ENCODE data around the gene UGT1A10.
"Not testable (repeated sequence)": the region's sequence is repeated elsewhere in the genome, so short reads cannot be mapped to it uniquely, and the experiment has no call there.

UGT1A10 gene

DNA sequence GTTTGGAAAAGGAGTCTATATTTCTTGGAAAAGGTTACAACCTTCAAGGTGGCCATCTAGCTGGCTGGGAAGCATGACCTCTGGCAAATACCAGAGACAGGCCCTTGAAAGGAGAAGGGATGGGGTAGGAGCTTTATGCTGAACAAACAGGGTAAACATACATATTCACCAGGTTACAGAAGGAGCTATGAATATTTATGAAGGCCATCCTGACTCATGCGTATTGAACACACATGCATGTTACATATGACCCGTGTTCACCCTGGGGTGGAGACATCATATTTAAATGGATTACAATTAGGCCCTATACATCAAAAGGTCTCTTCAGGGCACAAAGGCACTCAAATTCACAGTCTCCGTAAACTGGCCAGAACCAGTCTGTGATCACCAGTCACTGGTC is 19.7 kb downstream of the UGT1A10 start:
- not testable (repeated sequence) for DNase-seq (ENCODE audit: low read depth)

DNA sequence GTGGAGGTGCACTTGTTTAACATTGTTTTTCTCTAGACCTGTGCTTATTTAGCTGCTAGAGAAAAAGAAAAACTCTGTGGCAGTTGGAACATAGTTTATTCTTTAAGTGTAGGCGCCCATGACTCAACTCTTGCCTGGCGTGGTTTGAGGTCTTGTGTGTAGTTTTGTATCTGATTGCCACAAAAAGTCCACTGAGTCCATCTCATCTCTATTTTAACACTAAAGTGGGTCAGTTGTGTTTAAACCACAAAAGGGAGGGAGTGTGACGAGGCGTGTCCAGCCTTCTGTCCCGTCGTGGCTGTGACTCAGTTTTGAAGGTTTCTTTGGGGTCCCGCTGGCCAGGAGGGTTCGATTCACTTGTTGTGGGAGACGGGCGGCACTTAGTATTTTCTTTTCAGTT is 20.2 kb downstream of the UGT1A10 start:
- DNase-seq (ENCODE audit: low read depth) = no peak

DNA sequence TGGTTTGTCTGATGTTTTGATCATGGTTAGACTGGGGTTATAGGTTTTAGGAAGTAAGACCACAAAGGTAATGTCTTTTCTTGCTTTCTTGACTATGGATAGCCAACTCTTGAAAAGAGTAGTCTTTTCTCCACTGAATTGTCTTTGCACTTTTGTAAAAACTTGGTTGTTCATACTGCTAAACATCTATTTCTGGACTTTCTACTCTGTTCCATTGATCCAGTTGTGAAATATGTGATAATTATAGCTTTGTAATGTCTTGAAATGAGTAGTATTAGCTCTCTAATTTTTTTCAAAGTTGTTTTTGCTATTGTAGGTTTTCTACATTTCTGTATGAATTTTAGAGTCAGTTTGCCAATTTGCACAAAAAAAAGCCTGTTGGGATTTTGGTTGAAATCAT is 22.4 kb downstream of the UGT1A10 start:
- no peak for DNase-seq (ENCODE audit: low read depth)

DNA sequence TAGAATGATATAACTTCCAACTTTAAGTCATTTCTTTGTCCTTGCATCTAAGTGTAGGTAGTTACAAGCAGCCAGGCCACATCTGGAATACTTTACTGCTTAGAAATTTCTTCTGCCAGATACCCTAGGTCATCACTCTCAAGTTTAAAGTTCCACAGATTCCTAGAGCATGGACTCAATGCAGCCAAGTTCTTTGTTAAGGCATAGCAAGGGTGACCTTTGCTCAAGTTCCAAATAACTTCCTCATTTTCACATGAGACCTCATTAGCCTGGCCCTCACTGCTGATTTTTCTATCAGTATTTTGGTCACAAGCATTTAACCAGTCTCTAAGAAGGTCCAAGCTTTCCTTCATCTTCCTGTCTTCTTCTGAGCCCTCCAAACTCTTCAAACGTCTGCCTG is 27.7 kb downstream of the UGT1A10 start:
- DNase-seq (ENCODE audit: low read depth) = no peak

DNA sequence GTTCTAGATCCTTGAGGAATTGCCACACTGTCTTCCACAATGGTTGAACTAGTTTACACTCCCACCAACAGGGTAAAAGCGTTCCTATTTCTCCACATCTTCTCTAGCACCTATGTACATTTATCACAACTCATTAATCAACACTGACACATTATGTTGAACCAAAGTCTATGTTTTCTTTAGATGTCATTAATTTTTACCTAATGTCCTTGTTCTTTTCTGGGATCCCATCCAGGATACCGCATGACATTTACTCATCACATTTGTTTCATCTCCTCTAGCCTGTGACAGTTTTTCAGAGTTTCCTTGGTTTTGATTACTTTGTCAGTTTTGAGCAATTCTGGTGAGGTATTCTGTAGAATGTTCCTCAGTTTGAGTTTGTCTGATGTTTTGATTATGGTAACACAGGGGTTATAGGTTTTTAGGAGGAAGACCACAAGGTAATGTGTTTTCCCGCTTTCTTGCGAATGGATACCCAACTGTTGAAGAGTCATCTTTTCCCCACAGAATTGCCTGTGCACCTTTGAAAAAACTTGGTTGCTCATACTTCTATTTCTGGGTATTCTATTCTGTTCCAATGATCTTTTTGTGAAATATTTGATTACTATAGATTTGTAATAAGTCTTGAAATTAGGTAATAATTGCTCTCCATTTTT is 32.5 kb downstream of the UGT1A10 start:
- no peak for DNase-seq (ENCODE audit: low read depth)

DNA sequence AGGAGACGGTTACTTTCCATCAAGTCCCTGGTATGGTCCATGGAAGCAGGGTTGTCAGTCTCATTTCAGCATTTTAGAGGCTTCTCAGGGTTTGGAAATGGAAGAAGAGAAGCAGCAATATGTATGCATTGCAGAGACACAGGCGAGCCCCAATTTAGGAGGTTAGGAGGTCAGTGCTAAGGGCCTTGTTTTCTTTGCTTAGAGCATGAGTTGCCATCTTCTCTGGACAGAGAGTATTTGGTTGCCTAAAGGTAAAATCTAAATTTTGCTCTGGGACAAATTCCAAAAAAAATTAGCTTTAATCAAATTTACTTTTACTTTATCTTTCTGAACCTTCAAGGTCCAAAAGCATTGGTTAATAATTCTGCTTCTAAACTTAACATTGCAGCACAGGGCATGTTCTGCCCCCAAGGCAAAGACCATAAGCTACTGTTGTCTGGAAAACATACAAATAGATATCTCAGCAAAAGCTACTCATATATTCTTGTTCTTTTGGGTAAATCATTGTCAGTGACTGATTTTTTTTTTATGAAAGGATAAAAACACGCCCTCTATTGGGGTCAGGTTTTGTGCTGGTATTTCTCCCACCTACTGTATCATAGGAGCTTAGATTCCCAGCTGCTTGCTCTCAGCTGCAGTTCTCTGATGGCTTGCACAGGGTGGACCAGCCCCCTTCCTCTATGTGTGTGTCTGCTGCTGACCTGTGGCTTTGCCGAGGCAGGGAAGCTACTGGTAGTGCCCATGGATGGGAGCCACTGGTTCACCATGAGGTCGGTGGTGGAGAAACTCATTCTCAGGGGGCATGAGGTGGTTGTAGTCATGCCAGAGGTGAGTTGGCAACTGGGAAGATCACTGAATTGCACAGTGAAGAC is 35.3 kb downstream of the UGT1A10 start, which contains the start of gene UGT1A9:
Gene UGT1A9 (plus strand): TSS at position 609 of the 872 bp plus-strand sequence. CDS start 37 bp downstream, at position 646.
- DNase-seq (ENCODE audit: low read depth) = no peak

DNA sequence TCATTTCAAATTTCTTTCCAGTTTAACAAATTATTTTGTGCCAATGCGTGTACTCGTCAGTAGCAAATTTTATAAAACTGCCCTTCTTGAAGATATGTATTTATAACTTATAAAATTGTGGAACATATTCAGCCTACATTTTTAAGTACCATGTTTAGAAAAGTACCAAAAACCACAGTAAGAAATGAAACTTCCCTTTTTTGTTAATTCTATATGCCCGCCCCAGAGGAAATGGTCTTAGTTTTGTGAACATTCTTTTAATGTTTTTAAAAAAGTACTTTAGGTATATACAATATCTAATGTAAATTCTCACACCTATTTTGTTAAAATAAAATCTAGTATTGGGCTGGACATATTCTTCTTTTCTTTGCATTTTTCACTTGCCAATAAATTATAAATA is 36.6 kb downstream of the UGT1A10 start:
- no peak for DNase-seq (ENCODE audit: low read depth)

DNA sequence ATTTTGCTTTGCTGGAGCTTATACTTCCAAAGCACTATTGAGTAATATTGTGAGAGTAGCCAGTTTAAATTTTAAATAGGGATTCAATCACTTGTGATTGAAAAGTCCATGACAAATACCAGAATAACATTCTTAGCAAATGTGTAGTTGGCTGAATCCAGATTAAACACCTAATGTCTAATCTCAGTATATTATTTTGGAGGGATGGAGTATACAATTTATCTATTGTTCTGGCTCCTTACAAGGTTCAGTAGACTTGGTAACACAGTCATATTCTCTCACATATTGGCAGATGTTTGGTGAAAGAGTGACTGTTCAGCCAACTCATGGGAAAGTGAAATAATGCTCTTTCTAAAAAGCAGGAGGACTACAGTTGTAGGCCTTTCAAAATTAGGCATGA is 37.6 kb downstream of the UGT1A10 start:
- DNase-seq (ENCODE audit: low read depth) = no peak

DNA sequence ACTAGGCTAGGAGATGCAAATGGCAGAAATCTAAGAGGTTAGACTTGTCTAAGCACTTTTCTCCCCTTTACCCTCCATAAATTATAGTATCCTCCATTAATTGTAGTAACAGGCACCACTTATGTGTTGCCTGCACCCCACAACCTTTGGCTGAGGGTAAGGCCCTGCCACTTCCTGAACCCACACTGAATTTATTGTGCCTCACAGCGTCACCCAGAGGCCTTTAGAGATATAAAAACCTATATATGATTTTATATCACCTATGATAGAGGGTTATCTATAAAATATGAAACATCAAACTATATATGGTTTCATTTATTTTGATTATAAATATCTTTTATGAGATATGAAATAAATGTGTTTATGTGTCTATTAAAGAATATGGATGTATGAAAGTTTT is 38.1 kb downstream of the UGT1A10 start:
- no peak for DNase-seq (ENCODE audit: low read depth)

DNA sequence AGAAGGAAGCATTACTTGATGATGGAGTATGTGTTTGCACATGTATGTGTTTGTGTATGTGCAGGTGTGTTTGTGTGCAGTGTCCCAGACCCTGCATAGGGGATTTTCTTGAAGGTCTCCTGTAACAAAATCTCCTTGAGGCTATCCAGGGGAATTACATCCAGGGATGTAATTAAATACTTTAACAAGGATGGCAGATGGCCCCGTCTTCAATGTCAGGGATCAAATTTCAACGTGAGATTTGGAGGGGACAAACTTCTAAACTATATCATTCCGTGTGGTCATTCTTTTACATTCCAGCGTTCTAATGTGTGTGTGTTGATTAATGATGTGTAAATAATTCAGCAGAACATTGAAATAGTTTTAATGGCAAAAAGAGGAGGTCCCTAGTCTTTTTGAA is 38.7 kb downstream of the UGT1A10 start:
- no peak for DNase-seq (ENCODE audit: low read depth)

DNA sequence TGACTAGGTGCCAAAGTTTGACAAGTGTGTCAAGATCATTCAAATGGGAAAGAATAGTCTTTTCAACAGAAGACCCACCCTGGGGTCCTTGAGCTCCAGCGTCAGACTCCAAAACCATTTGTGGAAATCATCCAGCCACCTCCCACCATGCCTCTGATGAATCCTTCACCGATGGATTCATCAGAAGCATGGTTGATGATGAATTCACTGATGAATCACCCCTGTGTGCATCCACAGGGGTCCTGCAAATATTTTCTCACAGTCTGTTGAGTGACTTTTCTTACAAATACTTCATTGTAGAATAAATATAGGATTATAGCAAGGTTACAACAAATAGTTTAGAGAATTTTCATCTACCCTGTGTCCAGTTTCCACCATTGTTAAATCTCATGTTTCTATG is 39.8 kb downstream of the UGT1A10 start:
- DNase-seq (ENCODE audit: low read depth) = no peak

DNA sequence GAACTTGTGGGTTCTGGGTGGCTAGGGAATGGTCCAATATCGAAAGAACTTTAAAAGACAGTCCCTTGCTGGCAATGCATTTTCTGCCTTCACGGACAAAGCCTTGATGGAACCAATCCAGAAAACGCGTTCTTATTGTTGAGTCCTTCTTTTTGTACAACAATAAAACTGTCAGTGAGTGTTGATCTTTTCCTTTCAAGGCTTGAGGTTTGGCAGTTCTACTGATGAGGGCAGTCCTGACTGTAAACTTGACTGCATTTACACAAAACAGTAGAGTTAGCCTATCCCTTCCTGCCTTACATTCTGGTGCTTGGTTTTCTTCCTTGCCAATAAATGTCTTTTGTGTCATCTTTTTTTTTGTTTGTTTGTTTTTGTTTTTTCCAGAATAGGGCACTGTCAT is 42.9 kb downstream of the UGT1A10 start:
- DNase-seq (ENCODE audit: low read depth) = no peak

DNA sequence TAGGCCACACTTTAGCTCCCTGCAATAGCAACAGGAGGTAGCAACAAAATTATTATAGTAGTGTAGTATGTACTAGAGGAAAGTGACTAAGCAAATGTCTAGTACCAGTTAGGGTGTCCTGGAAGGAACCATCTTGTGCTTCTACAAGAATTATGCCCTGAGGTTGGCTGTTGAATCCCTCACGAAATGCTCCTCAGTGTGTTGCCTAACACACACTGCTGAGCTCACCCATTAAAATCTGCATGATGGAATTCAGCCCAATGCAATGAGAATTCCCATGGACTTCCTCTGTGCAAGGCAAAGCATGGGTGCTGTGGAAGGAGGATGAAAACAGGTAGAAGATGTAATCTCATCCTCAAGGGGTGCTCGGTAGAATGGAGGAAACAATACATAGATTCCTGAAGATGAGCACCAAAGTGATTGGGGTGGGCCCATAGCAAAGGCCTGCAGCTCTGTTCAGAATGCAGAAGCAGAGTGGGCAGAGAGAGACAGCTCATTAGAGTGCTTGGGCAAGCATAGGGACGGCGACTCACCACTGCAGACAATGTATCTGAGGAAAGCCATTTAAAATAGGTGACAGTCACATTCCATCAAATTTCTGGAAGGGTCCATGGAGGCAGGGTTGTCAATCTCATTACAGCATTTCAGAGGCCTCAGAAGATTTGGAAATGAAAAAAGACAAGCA is 44.3 kb downstream of the UGT1A10 start:
- no peak for DNase-seq (ENCODE audit: low read depth)

DNA sequence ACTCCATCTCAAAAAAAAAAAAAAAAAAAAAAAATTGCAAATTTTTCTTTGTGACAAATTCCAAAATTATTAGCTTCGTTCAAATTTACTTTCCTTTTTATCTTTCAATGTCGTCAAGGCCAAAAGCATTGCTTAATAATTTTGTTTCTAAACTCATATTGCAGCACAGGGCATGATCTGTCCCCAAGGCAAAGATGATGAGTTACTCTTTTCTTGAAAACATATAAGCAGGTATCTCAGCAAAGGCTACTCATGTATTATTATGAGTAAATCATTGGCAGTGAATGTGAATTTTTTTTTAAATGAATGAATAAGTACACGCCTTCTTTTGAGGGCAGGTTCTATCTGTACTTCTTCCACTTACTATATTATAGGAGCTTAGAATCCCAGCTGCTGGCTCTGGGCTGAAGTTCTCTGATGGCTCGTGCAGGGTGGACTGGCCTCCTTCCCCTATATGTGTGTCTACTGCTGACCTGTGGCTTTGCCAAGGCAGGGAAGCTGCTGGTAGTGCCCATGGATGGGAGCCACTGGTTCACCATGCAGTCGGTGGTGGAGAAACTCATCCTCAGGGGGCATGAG is 45.4 kb downstream of the UGT1A10 start, which contains the start of gene UGT1A7:
Gene UGT1A7 (plus strand): TSS at position 381 of the 579 bp plus-strand sequence. CDS start 37 bp downstream, at position 418.
- DNase-seq (ENCODE audit: low read depth) = no peak

DNA sequence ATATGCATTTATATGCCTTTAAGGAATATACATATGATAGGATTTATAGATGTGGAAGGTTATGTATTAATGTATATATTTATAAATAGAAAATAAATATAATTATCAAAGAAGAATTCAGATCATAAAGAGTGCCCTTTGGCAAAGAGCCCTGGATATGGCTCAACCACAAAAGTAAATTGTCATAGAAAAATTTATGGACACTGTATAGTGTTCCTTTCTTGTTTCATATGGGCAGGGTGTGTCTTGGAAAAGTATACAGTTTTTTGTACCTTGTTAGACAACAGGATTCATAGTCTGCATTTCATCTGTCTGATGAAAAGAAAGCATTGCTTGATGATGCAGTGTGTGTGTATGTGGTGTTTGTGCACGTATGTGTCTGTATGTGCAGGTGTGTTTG is 48.4 kb downstream of the UGT1A10 start:
- no peak for DNase-seq (ENCODE audit: low read depth)

DNA sequence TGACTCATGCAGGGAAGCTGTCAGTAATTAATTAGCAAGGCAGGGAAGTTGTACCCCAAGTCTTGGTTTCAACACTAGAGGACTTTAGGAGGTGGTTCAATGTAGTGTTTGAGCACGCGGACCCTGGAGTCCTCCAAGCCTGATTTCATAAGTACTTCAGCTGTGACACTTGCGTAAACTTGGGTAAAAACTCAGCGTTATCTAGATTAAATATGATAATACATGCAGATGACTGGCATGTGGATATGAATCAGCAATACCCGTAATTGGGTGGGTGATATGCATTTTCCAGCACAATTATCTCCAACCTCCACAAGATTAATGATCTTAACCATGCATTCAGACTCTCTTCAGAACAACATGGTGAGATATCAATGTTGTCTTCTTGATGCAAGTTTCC is 50.7 kb downstream of the UGT1A10 start:
- DNase-seq (ENCODE audit: low read depth) = no peak

DNA sequence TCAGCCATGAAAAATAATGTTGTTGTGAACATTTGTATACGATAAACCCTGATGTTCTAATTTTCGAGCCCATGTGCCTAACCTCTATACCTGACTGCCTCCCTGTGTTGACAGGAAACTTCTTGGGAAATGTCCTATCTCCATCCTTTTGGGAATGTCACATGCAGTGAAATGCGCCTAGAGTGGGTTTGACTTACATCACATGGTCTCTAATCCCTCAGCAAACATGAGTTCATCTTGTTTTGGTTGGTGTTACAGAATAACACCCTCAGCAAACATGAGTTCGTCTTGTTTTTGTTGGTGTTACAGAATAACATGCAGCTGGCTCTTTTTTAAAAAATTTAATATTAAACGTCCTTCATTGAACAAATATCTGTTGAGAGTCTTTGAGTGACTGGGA is 52.1 kb downstream of the UGT1A10 start:
- no peak for DNase-seq (ENCODE audit: low read depth)

DNA sequence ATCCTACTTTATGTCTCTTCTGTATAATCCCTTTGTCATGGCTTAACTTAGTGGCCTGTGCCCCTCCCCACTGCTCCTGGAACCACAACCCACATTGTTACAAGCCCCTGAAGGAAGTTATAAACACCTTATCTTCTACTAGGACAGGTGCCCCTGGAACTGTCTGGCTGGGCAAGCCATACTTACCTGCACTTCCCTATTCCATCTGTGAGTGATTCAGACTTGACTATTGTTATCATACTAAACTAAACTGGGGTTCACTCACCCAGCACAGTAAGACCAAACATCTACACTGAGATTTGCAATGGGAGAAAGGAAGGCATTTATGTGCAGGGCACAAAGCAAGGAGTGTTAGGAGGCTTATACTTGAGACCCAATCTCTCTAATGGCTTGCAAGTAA is 52.8 kb downstream of the UGT1A10 start:
- DNase-seq (ENCODE audit: low read depth) = no peak

DNA sequence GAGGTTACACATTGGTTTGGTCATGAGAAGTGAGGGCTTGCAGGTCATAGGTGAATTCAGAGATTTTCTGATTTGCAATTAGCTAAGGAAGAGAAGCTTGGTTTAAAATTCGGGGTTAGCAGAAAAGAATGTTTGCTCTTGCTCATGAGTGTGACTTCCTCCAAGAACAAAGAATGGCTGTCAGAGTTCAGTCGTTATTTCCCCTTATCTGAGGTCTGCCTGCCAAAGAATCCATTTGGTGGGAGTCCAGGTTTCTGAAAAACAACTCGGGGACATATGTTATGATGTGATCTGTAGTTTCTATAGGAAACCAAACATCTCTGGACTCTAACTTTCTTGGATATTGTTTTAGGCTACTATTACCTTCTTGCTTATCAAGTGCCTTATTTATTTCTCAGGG is 53.3 kb downstream of the UGT1A10 start:
- DNase-seq (ENCODE audit: low read depth) = no peak

DNA sequence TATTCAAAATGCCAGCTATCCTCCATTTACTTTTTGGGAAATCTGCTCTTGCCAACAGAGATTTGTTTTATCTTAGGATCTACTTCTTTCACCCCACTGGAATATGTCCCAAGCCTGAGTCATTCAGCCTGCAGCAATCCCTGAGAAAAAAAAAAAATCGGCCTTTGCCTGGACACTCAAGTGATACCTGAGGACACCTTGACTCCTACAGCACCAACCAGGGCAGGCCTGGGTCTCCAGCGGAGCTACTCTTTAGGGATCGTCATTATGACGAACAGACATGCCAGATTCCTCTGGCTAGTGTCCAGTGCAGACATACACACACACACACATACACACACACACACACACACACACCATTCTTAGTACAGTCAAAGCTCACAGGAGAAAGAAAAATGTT is 54.2 kb downstream of the UGT1A10 start:
- no peak for DNase-seq (ENCODE audit: low read depth)

DNA sequence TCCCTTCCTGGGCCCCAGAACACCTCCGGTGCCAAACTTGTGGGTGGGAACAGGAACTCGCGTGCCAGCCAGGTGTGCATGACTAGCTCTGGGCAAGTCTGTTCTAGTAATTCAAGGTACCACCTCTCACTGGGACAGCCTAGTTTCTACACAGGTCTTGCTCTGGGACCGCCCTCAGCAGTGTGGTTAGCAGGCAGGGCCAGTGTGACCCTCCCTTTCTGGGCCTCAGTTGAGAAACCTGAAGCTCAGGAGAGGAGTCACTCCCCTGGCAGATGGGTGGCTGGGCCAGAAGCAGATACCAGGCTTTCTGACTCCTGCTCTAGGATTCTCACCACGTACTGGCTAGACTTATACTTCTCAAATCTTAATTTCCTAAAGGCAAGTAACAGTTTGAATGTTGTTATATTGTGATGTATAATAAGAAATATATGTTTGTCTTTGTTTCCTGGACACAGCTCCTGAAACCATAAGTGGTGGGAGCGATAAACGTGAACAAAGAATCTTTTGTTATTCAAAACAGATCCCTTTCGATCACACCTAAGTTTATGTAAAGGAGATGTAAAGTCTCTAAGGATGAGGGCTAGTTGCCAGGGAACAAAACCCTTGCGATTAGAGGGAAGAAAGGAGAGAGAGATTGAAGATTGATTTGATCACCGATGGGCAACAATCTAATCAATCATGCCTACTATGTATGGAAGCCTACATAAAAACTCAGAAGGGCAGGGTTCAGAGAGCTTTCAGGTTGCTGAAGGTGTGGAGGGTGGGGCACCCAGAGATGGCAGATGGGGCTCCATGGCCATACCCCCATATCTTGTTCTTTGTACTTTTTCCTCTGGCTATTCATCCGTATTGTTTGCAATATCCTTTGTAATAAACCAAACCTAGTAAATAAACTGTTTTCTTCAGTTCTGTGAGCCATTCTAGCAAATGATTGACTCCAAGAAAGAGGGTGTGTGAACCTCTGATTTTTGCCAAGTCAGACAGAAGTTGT is 55.5 kb downstream of the UGT1A10 start:
- DNase-seq (ENCODE audit: low read depth) = no peak

All from CMK (cell line).